Lung (tissue), 12 donors: ENCODE measurements around the gene MYH11. TPM values are rescaled to one million over a fixed set of nuclear protein-coding genes. Genes with fewer than 3 reads are reported as not detected.

Experiments
- ATAC-seq: fragments of 200-7000 bp; cut with Tn5 transposase; one replicate; pipeline ENCODE4 v1.9.1; 2020; ENCODE audit warnings: moderate number of reproducible peaks; ENCODE audit not compliant: insufficient read depth, low FRiP score
- DNase-seq, 3 donors: peaks; one replicate each; pipeline ENCODE4 v3.0.0-alpha.2; 2013 to 2017
- H3K27ac ChIP-seq, 2 donors: one replicate each; pipeline ENCODE4 v1.5.1; 2013; ENCODE audit warnings: mild to moderate bottlenecking in 2 of 2, moderate library complexity in 2 of 2, control low read depth in 1 of 2, inconsistent platforms in 1 of 2, low read depth in 1 of 2, low read length in 1 of 2
- H3K27me3 ChIP-seq, 3 donors: one replicate each; pipeline ENCODE4 v1.5.1; 2013; ENCODE audit warnings: low read length in 2 of 3; ENCODE audit not compliant: control insufficient read depth in 3 of 3, insufficient read depth in 3 of 3
- H3K36me3 ChIP-seq, 4 donors: one replicate each; pipeline ENCODE4 v1.5.1; 2013; ENCODE audit warnings: low read length in 4 of 4, mild to moderate bottlenecking in 1 of 4, moderate library complexity in 1 of 4; ENCODE audit not compliant: control insufficient read depth in 4 of 4, insufficient read depth in 4 of 4
- H3K4me1 ChIP-seq, 5 donors: one replicate each; pipeline ENCODE4 v1.5.1; 2013; ENCODE audit warnings: low read length in 5 of 5, mild to moderate bottlenecking in 2 of 5, moderate library complexity in 1 of 5; ENCODE audit not compliant: control insufficient read depth in 5 of 5, insufficient read depth in 5 of 5
- H3K4me3 ChIP-seq: one replicate; pipeline ENCODE4 v1.5.1; 2013; ENCODE audit warnings: mild to moderate bottlenecking, control low read depth, moderate library complexity
- H3K9ac ChIP-seq, 2 donors: one replicate each; pipeline ENCODE4 v1.5.1; 2013; ENCODE audit warnings: low read length in 2 of 2, control low read depth in 1 of 2; ENCODE audit not compliant: insufficient read depth in 1 of 2
- H3K9me3 ChIP-seq, 4 donors: one replicate each; pipeline ENCODE4 v1.5.1; 2013; ENCODE audit warnings: low read length in 3 of 4, mild to moderate bottlenecking in 1 of 4, moderate library complexity in 1 of 4; ENCODE audit not compliant: control insufficient read depth in 4 of 4, insufficient read depth in 3 of 4
- WGBS, 2 donors: extraction: QIAGEN DNeasy Blood & Tissue Kit; methylation state at CpG; one replicate each; pipeline ENCODE4 v1.1.7; 2013; 5-methylcytosine and 5-hydroxymethylcytosine counted together
- polyA plus RNA-seq, 2 donors: library from polyadenylated mRNA; stranded (reverse); fragments of 200-250 nt; gene quantifications; one replicate each; pipeline ENCODE4 v1.2.1, GENCODE V29; 2013
- total RNA-seq, 2 donors: library from RNA; depleted of rRNA in 1 of 2; stranded (reverse); fragments of >200 nt in 1 of 2; gene quantifications; one replicate each; pipeline ENCODE4 v1.2.1, GENCODE V29; 2014 to 2021
- TF ChIP-seq, protein P1 (sequence below): IDR thresholded peaks from 2 replicates; pipeline ENCODE4 v1.5.1; 2012; ENCODE audit warnings: mild to moderate bottlenecking; ENCODE audit errors: control extremely low read depth, extremely low read depth
- donor health status: control.
- donor health status: control.
- donor health status: Bipolar disorder and iron deficiency.
- donor health status: healthy.
- donor health status: DM: yes; HTN: yes; CAD: no.

MYH11 gene
- total and polyA plus RNA-seq, 4 donors: 25.7 to 146 (median 55.0) TPM

- H3K27ac ChIP-seq: no peak overlapping the region
- 93 to 98% methylated on average over 6 of the region's 6 CpGs for WGBS, 2 donors
- peaks cover 0 to 4% (median 3%) of the 10 kb centered on the region in 3 donors for H3K27me3 ChIP-seq
- DNase-seq (no peak), ATAC-seq (no peak)
- H3K36me3 ChIP-seq: no peaks in the 10 kb centered on the region
- TF ChIP-seq, protein P1, sequence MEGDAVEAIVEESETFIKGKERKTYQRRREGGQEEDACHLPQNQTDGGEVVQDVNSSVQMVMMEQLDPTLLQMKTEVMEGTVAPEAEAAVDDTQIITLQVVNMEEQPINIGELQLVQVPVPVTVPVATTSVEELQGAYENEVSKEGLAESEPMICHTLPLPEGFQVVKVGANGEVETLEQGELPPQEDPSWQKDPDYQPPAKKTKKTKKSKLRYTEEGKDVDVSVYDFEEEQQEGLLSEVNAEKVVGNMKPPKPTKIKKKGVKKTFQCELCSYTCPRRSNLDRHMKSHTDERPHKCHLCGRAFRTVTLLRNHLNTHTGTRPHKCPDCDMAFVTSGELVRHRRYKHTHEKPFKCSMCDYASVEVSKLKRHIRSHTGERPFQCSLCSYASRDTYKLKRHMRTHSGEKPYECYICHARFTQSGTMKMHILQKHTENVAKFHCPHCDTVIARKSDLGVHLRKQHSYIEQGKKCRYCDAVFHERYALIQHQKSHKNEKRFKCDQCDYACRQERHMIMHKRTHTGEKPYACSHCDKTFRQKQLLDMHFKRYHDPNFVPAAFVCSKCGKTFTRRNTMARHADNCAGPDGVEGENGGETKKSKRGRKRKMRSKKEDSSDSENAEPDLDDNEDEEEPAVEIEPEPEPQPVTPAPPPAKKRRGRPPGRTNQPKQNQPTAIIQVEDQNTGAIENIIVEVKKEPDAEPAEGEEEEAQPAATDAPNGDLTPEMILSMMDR: no peak
- H3K4me3 ChIP-seq: no peak overlapping the region
- H3K9ac ChIP-seq: no peak overlapping the region
- peaks cover 0 to 12% (median 0%) of the 10 kb centered on the region in 5 donors for H3K4me1 ChIP-seq
- H3K9me3 ChIP-seq: no peaks in the 10 kb centered on the region
These were observed 24.6 kb downstream of the MYH11 start for GRCh38 chr16:15832241-15832640.

DNA sequence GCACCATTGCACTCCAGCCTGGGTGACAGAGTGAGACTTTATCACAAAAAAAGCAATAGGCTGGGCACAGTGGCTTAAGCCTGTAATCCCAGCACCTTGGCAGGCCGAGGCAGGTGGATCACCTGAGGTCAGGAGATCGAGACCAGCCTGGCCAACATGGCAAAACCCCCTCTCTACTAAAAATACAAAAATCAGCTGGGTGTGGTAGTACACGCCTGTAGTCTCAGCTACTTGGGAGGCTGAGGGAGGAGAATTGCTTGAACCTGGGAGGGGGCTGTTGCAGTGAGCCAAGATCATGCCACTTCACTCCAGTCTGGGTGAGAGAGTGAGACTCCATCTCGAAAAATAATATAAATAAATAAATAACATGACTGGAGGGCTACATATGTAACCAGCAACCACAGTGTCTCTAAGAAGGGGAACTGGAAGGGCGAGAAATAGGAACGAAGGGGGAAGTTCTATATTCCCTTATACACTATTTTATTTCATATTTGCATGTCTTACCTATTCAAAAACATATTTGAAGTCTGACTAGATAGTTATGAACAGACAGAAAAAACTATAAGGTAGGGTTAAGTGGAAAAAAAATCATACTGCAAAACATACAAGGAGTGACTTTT is 25.9 kb downstream of the MYH11 start:
- 65 to 71% methylated on average over 6 of the region's 6 CpGs for WGBS, 2 donors
- ATAC-seq (no peak), DNase-seq (no peak)
- Histone ChIP-seq H3K27me3 (peaks cover 0 to 4% (median 3%) of the 10 kb centered on the region in 3 donors), H3K27ac (no peak overlapping the region), H3K9ac (no peak overlapping the region), H3K4me3 (no peak overlapping the region), H3K36me3 (no peaks in the 10 kb centered on the region), H3K4me1 (peaks cover 0 to 12% (median 0%) of the 10 kb centered on the region in 5 donors), H3K9me3 (no peaks in the 10 kb centered on the region)
- TF ChIP-seq, protein P1: no peak

- peak overlapping the region in 1 of 2 donors; percentile 24 for H3K27ac ChIP-seq
These were observed 27.4 kb downstream of the MYH11 start for GRCh38 chr16:15829460-15829859.

More at GRCh38 chr16:15829460-15829859, 27.4 kb downstream of the MYH11 start:
- 22 to 36% methylated on average over 9 of the region's 9 CpGs for WGBS, 2 donors
- Histone ChIP-seq H3K9ac (no peak overlapping the region), H3K36me3 (no peaks in the 10 kb centered on the region), H3K27me3 (peaks cover 0 to 4% (median 3%) of the 10 kb centered on the region in 3 donors), H3K4me3 (no peak overlapping the region), H3K9me3 (no peaks in the 10 kb centered on the region), H3K4me1 (peaks cover 0 to 5% (median 0%) of the 10 kb centered on the region in 5 donors)
- peak; percentile 92 to 94 (median 93) for DNase-seq
- TF ChIP-seq, protein P1: no peak
- ATAC-seq: no peak
